K562 (cell line): ENCODE results near the gene PODXL. TPM values are rescaled to one million over a fixed set of nuclear protein-coding genes. Genes with fewer than 3 reads are reported as not detected.
A peak's percentile ranks its signal among the peaks of the same experiment; 100 is the strongest.

Source experiments
- MTA3 ChIP-seq: fragments of 450-650 bp; formaldehyde crosslinking; IDR thresholded peaks from 2 replicates; pipeline ENCODE4 v1.6.1; 2017; ENCODE audit warnings: mild to moderate bottlenecking, borderline replicate concordance
- SIN3B ChIP-seq: fragments of 450-650 bp; IDR thresholded peaks from 2 replicates; pipeline ENCODE4 v1.6.1; 2017; ENCODE audit warnings: low read depth, mild to moderate bottlenecking, moderate library complexity
- ZBTB40 ChIP-seq, 2 experiments: fragments of 450-650 bp in 1 of 2; sonication (generic) in 1 of 2; formaldehyde crosslinking in 1 of 2; IDR thresholded peaks; 2 replicates each; pipeline versions ENCODE4 v1.7.1 to v1.9.0; 2016 to 2022; ENCODE audit warnings: inconsistent platforms in 1 of 2, mild to moderate bottlenecking in 1 of 2, missing genetic modification reagents in 1 of 2
- polyA plus RNA-seq, 8 experiments: library from polyadenylated mRNA; depleted of rRNA in 4 of 8; stranded (reverse) in 5 of 8; unstranded in 3 of 8; fragments of >200 nt; fragmentation: Nextera tagmentation in 2 of 8; fragmentation: Illumina TruSeq in 1 of 8; extraction: Ambion mirVana in 2 of 8; extraction: Trizol in 1 of 8; gene quantifications; 2 replicates each; pipeline versions ENCODE4 v1.2.1 to v1.2.3, GENCODE V29; 2011 to 2014; ENCODE audit warnings: inconsistent platforms in 1 of 8, missing spikeins in 1 of 8
- total RNA-seq, 7 experiments: library from RNA; depleted of rRNA in 6 of 7; stranded (reverse); fragments of >200 nt in 6 of 7; fragmentation: Illumina TruSeq in 2 of 7; extraction: Trizol in 2 of 7; gene quantifications; 2 replicates each; pipeline versions ENCODE4 v1.2.1 to v1.2.3, GENCODE V29; 2011 to 2021; ENCODE audit warnings: low replicate concordance in 1 of 7
- TF ChIP-seq, protein P1 (sequence below), 2 experiments: fragments of 450-650 bp; IDR thresholded peaks; 2 replicates each; pipeline ENCODE4 v1.6.1; 2016; ENCODE audit warnings: mild to moderate bottlenecking in 2 of 2, borderline replicate concordance in 1 of 2, low read depth in 1 of 2, moderate library complexity in 1 of 2

The PODXL gene
- total and polyA plus RNA-seq, 9 of the 15 experiments (the other 6 are each of a cell fraction or from before 2014, with no cell fraction given) = 0.01 to 0.73 (median 0.07) TPM

DNA sequence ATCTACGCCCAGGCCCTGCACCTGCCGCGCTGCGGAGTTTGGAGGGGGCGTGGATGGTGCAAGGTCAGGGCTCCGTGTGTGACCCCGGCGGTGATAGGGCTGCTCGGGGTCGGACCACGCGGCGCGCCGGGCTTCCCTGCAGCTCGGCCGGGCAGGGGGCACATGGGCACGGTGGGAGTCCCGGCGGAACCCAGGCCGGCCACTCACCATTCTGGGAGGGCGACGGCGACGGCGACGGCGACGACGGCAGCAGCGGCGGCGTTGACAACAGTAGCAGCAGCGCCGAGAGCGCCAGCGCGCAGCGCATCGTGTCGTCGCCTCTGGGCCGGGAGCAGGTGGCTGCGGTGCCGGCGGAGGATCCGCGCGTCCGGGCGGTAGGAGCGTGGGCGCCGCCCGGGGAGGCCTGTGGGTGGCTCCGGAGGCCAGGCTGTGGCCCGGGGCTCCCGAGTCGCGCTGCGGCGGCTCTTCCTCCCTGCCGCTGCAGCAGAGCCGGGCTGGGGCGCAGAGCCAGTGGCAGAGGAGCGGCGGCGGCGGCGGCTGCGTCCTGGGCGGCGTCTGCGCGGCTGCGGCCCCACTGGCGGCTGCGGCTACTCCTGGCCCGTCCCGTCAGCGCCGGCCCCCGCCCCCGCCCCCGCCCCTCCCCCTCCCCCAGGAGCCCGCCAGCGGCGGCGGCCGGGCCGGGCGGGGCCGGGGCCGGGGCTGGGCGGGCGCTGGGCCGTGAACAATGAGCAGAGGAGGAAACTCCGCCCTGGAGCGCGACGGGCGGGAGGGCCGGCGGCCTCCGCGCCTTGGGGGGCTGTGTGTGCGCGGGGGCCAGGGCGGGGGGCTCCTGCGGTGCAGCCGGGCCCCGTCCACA, at the start of gene PODXL (continued):
- TF ChIP-seq, protein P1, sequence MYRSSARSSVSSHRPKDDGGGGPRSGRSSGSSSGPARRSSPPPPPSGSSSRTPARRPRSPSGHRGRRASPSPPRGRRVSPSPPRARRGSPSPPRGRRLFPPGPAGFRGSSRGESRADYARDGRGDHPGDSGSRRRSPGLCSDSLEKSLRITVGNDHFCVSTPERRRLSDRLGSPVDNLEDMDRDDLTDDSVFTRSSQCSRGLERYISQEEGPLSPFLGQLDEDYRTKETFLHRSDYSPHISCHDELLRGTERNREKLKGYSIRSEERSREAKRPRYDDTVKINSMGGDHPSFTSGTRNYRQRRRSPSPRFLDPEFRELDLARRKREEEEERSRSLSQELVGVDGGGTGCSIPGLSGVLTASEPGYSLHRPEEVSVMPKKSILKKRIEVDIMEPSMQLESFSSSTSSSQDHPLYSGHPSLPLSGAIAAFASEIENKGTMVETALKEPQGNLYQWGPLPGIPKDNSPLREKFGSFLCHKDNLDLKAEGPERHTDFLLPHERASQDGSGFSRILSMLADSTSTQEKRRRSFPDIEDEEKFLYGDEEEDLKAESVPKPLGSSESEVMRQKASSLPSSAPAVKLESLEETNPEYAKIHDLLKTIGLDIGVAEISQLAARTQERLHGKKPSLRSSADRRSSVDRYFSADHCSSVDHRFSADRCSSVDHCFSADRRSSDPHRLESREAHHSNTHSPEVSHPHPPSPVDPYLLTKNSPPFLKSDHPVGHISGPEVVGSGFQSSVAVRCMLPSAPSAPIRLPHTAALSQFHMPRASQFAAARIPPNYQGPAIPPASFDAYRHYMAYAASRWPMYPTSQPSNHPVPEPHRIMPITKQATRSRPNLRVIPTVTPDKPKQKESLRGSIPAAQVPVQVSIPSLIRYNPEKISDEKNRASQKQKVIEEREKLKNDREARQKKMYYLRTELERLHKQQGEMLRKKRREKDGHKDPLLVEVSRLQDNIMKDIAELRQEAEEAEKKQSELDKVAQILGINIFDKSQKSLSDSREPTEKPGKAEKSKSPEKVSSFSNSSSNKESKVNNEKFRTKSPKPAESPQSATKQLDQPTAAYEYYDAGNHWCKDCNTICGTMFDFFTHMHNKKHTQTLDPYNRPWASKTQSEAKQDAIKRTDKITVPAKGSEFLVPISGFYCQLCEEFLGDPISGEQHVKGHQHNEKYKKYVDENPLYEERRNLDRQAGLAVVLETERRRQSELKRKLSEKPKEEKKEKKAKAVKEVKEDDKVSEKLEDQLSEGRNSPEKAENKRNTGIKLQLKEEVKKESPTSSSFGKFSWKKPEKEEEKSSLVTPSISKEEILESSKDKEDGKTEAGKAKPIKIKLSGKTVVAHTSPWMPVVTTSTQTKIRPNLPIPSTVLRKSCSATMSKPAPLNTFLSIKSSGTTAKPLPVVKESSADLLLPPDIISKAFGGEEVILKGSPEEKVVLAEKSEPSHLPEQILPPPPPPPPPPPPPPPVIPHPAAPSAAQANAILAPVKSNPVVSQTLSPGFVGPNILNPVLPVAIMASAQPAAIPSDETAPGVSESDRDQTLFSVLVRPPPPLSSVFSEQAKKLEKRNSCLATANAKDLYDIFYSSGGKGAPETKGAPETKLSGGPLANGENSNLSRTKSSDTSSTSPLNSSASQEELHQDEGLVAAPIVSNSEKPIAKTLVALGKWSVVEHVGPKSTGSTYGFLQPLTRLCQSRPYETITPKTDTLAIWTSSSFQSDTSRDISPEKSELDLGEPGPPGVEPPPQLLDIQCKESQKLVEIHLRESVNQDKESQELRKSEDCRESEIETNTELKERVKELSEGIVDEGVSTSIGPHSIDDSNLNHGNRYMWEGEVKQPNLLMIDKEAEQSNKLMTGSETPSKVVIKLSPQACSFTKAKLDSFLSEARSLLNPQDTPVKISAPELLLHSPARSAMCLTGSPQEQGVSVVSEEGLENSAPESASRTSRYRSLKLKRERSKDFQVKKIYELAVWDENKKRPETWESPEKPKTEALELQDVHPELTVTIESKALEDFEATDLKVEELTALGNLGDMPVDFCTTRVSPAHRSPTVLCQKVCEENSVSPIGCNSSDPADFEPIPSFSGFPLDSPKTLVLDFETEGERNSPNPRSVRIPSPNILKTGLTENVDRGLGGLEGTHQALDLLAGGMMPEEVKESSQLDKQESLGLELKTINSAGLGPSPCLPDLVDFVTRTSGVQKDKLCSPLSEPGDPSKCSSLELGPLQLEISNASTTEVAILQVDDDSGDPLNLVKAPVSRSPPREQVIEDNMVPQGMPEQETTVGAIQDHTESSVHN (IDR thresholded peaks at IDR 0.05; ENCODE audit: borderline replicate concordance in 1 of 2, low read depth in 1 of 2) = no peak
- peak; percentile 62; the same call in 1 of the 2 replicates for TF ChIP-seq SIN3B
- peak; percentile 67; the same call in 1 of the 2 replicates for TF ChIP-seq MTA3
- no peak for TF ChIP-seq ZBTB40 (IDR thresholded peaks at IDR 0.05)
- TF ChIP-seq ZBTB40 (CRISPR knock-in tag; IDR thresholded peaks at IDR 0.05) = 0 out of 2 replicates have a peak, but pooled peaks have one; percentile 0
